K562 treated with DMSO at 1 percent for 24 hours (cell line): Measurements from ENCODE around the gene ZXDC. TPM values are rescaled to one million over a fixed set of nuclear protein-coding genes. Genes with fewer than 3 reads are reported as not detected.

Source experiments
- total RNA-seq: library from RNA; unstranded; fragments of 300-600 nt; gene quantifications from 2 replicates; pipeline ENCODE4 v1.2.3, GENCODE V29; 2022; ENCODE audit warnings: low read depth; ENCODE audit not compliant: insufficient read depth

Gene ZXDC
- 23.3 and 23.6 TPM in 2 replicates for total RNA-seq

GRCh38 chr3:126475413-126476114 lies at the start of gene ZXDC:
Gene ZXDC (minus strand): TSS chr3:126475891. CDS start chr3:126475865, 26 bp downstream.

GRCh38 chr3:126523745-126524428 lies 48.2 kb upstream of the ZXDC start, which contains the start of gene CHST13:
Gene CHST13 (plus strand): TSS chr3:126524155. CDS start chr3:126524333, 178 bp downstream.

GRCh38 chr3:126517291-126517951 lies 41.7 kb upstream of the ZXDC start, which contains the start of gene UROC1:
Gene UROC1 (minus strand): TSS chr3:126517773. CDS start chr3:126517719, 54 bp downstream.

GRCh38 chr3:126394179-126394976 lies 81.3 kb downstream of the ZXDC start, which contains the start of gene CFAP100:
Gene CFAP100 (plus strand): TSS chr3:126394909. CDS start chr3:126396001, 1,092 bp downstream.

Other genes starting within 250 kb of the ZXDC start
- gene KLF15, start 118.5 kb downstream of the ZXDC start, total RNA-seq: 0.23 and 0.29 TPM in 2 replicates
- not detected in 2 replicates for gene CFAP100, start 81.0 kb downstream of the ZXDC start, total RNA-seq
- gene UROC1, start 41.9 kb upstream of the ZXDC start, total RNA-seq: not detected in 2 replicates
- 0.86 TPM in 1 of 2 replicates, not detected in the other for gene CHST13, start 48.3 kb upstream of the ZXDC start, total RNA-seq
- not detected in 2 replicates for gene C3orf22, start 83.0 kb upstream of the ZXDC start, total RNA-seq
- 2.0 and 3.9 TPM in 2 replicates for gene TXNRD3, start 179.2 kb upstream of the ZXDC start, total RNA-seq
- gene CHCHD6, start 228.3 kb upstream of the ZXDC start, total RNA-seq: 154 and 200 TPM in 2 replicates